Immature natural killer cell (primary cell): ENCODE data around the gene TEKTIP1. TPM values are rescaled to one million over a fixed set of nuclear protein-coding genes. Genes with fewer than 3 reads are reported as not detected.
"Not testable (repeated sequence)": the region's sequence is repeated elsewhere in the genome, so short reads cannot be mapped to it uniquely, and the experiment has no call there.

Source experiments
- DNase-seq, 3 donors: peaks; one replicate each; pipeline ENCODE4 v3.0.0; 2022; ENCODE audit warnings: mixed read lengths in 1 of 3
- H3K27ac Mint-ChIP-seq, 6 donors: one replicate each; pipeline ENCODE4 v1.8.0; 2020; ENCODE audit warnings: mixed read lengths in 6 of 6, mild to moderate bottlenecking in 5 of 6, inconsistent platforms in 4 of 6, moderate library complexity in 3 of 6
- H3K27me3 Mint-ChIP-seq, 3 donors: one replicate each; pipeline ENCODE4 v1.8.0; 2020 to 2021; ENCODE audit warnings: low read depth in 3 of 3, mild to moderate bottlenecking in 3 of 3, mixed read lengths in 3 of 3, moderate library complexity in 3 of 3, inconsistent platforms in 1 of 3
- H3K36me3 Mint-ChIP-seq, 3 donors: one replicate each; pipeline ENCODE4 v1.8.0; 2020; ENCODE audit warnings: mixed read lengths in 3 of 3, inconsistent platforms in 2 of 3, mild to moderate bottlenecking in 2 of 3
- H3K4me1 Mint-ChIP-seq, 2 donors: one replicate each; pipeline ENCODE4 v1.8.0; 2020; ENCODE audit warnings: inconsistent platforms in 2 of 2, mild to moderate bottlenecking in 2 of 2, mixed read lengths in 2 of 2, moderate library complexity in 1 of 2
- H3K4me3 Mint-ChIP-seq, 5 donors: one replicate each; pipeline ENCODE4 v1.8.0; 2020; ENCODE audit warnings: mild to moderate bottlenecking in 5 of 5, mixed read lengths in 5 of 5, inconsistent platforms in 3 of 5, moderate library complexity in 3 of 5
- H3K9me3 Mint-ChIP-seq, 6 donors: one replicate each; pipeline ENCODE4 v1.8.0; 2020; ENCODE audit warnings: mild to moderate bottlenecking in 6 of 6, mixed read lengths in 6 of 6, inconsistent platforms in 4 of 6, moderate library complexity in 3 of 6
- polyA plus RNA-seq, 3 donors: library from polyadenylated mRNA; unstranded; fragments of 300-500 nt; fragmentation: Illumina TruSeq; gene quantifications; one replicate each; pipeline ENCODE4 v1.2.3, GENCODE V29; 2021

TEKTIP1 gene
- polyA plus RNA-seq, 3 donors from 2014 or later = not detected

DNA sequence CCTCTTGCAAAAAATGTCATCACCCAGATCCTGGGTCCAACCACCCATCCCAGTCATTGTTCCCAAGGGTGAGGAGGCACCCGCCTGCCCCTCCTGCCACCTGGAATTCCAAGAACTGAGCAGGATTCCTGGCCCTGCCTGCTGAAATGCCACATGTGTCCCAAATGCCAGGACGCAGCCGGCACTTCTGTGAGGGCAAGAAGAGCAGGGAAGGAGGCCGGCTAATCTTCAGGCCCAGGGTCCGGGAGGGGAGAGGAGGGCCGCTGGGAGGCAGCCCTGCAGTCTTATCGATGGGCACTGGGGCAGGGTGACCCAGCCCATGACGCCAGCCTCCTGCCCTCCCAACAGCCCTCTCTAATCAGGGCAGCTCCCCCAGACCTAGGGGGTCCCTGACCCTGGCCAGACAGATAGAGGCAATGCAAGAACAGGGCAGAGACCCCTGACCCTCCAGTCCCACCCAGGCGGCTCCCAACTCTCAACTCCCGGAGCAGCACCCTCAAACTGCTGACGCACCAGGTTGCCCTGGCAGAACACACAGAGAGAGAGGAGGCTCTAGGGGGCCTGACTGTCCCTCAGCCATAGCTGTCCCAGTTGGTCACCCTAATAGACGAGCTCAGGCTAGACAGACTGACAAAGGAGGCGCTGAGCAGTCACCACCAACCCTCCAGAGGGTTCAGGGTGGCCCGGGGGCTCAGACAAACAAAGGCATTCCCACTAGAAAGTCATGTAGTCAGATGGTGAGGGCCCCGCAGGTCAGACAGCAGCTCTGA is 16.9 kb downstream of the TEKTIP1 start:
- H3K4me3 Mint-ChIP-seq = peak overlapping the region; percentile 88 to 98 (median 94)
- H3K27ac Mint-ChIP-seq = peak overlapping the region in 5 of 6 donors; percentile 73 to 91 (median 84)
- no peaks in the 10 kb centered on the region for H3K36me3 Mint-ChIP-seq
- peaks cover 6 to 13% (median 6%) of the 10 kb centered on the region in 3 donors for H3K27me3 Mint-ChIP-seq
- peaks cover 34 to 36% of the 10 kb centered on the region in 2 donors for H3K4me1 Mint-ChIP-seq
- DNase-seq = no peak
- no peaks in the 10 kb centered on the region for H3K9me3 Mint-ChIP-seq

- Mint-ChIP-seq H3K36me3 (no peaks in the 10 kb centered on the region), H3K4me1 (peaks cover 34 to 36% of the 10 kb centered on the region in 2 donors), H3K27ac (peak overlapping the region; percentile 68 to 91 (median 85)), H3K9me3 (no peaks in the 10 kb centered on the region), H3K4me3 (peak overlapping the region; percentile 88 to 98 (median 94)), H3K27me3 (peaks cover 6 to 13% (median 6%) of the 10 kb centered on the region in 3 donors)
- DNase-seq = no peak
Observed at GRCh38 chr19:3556423-3556977, 17.5 kb downstream of the TEKTIP1 start.

DNA sequence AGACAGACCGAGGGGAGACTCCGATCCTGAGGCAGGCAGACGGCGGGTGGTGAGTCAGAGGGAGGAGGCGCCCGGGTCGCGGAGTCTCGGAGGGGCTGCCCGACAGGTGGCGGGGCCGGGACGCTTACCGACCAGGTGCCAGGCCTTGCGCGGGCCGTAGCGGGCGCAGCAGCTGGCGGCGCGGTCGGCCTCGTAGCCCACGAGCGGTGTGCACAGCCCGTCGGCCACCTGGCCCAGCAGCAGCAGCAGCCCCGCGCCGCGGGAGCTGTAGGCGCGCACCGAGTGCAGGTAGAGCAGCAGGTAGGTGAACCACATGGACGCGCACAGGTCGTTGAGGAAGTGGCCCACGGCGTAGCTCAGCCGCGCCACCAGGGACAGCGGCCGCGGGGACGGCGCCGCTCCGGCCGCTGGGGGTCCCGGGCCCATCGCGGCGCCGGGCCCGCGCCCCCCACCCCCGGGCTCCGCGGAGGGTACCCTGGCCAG is 18.0 kb downstream of the TEKTIP1 start:
- no peaks in the 10 kb centered on the region for H3K9me3 Mint-ChIP-seq
- H3K4me1 Mint-ChIP-seq = peaks cover 34% of the 10 kb centered on the region in 2 donors
- H3K27me3 Mint-ChIP-seq = peaks cover 6 to 13% (median 6%) of the 10 kb centered on the region in 3 donors
- peak overlapping the region; percentile 68 to 91 (median 85) for H3K27ac Mint-ChIP-seq
- DNase-seq = peak; percentile 48 to 51 (median 49)
- no peaks in the 10 kb centered on the region for H3K36me3 Mint-ChIP-seq
- peak overlapping the region; percentile 88 to 98 (median 94) for H3K4me3 Mint-ChIP-seq

GRCh38 chr19:3557461-3558248 is 18.7 kb downstream of the TEKTIP1 start, which contains the start of gene MFSD12:
MFSD12 (minus strand) TSS chr19:3557586; CDS start chr19:3557403, 183 bp downstream.
- Mint-ChIP-seq H3K27me3 (peaks cover 6 to 13% (median 6%) of the 10 kb centered on the region in 3 donors), H3K9me3 (no peaks in the 10 kb centered on the region), H3K36me3 (no peaks in the 10 kb centered on the region), H3K4me3 (peak within 1 kb of the TSS; percentile 88 to 98 (median 94)), H3K27ac (peak within 1 kb of the TSS; percentile 78 to 92 (median 88)), H3K4me1 (peaks cover 34% of the 10 kb centered on the region in 2 donors)
- peak; percentile 92 to 94 (median 93) for DNase-seq

GRCh38 chr19:3563709-3564524 is 24.9 kb downstream of the TEKTIP1 start:
- no peaks in the 10 kb centered on the region for H3K36me3 Mint-ChIP-seq
- H3K4me3 Mint-ChIP-seq = no peak overlapping the region
- H3K4me1 Mint-ChIP-seq = no peaks in the 10 kb centered on the region
- H3K27ac Mint-ChIP-seq = no peak overlapping the region
- no peaks in the 10 kb centered on the region for H3K9me3 Mint-ChIP-seq
- H3K27me3 Mint-ChIP-seq = no peaks in the 10 kb centered on the region
- no peak for DNase-seq

DNA sequence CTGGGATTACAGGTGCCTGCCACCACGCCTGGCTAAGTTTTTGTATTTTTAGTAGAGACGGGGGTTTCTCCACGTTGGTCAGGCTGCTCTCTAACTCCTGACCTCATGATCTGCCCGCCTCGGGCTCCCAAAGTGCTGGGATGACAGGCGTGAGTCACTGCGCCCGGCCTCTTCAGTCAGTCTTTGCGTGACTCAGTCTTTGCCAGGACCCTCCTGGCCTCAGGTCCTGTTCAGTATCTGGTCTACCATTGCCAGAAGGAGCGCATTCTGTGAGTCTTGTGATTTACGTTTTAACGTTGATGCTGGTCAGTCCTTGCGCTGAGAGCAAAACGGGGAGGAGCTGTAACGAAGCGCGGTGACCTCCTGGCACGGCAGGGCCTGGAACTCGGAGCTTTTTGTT is 26.2 kb downstream of the TEKTIP1 start:
- Mint-ChIP-seq H3K9me3 (no peaks in the 10 kb centered on the region), H3K4me3 (no peak overlapping the region), H3K27me3 (no peaks in the 10 kb centered on the region), H3K36me3 (no peaks in the 10 kb centered on the region), H3K27ac (no peak overlapping the region), H3K4me1 (no peaks in the 10 kb centered on the region)
- DNase-seq = no peak

GRCh38 chr19:3570042-3570441 is 31.1 kb downstream of the TEKTIP1 start:
- not testable (repeated sequence) for H3K36me3 Mint-ChIP-seq, DNase-seq, H3K27me3 Mint-ChIP-seq, H3K9me3 Mint-ChIP-seq, H3K27ac Mint-ChIP-seq, H3K4me3 Mint-ChIP-seq
- peaks cover 9 to 11% of the 10 kb centered on the region in 2 donors for H3K4me1 Mint-ChIP-seq

DNA sequence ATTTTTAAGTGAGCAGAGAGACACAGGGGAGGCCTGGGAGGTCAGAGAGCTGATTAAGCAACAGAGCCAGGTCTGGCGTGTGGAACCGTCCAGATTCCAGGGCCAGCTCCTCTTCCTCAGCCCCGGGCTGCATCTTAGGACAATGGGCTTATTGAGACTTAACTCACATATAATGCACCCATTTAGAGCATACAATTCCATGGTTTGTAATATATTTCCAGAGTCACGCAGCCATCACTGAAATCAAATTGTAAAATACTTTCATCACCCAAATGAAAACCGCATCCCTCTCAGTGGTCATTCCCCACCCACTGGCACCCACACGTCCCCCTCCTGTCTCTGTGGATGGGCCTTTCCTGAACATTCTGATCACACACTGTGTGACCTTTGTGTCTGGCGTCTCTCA is 31.6 kb downstream of the TEKTIP1 start:
- Mint-ChIP-seq H3K4me3 (no peak overlapping the region), H3K9me3 (no peaks in the 10 kb centered on the region), H3K27ac (peak overlapping the region in 1 of 6 donors; percentile 58), H3K27me3 (peaks cover 0 to 8% (median 4%) of the 10 kb centered on the region in 3 donors), H3K4me1 (peaks cover 11 to 13% of the 10 kb centered on the region in 2 donors), H3K36me3 (peaks cover 0 to 6% (median 0%) of the 10 kb centered on the region in 3 donors)
- no peak for DNase-seq

DNA sequence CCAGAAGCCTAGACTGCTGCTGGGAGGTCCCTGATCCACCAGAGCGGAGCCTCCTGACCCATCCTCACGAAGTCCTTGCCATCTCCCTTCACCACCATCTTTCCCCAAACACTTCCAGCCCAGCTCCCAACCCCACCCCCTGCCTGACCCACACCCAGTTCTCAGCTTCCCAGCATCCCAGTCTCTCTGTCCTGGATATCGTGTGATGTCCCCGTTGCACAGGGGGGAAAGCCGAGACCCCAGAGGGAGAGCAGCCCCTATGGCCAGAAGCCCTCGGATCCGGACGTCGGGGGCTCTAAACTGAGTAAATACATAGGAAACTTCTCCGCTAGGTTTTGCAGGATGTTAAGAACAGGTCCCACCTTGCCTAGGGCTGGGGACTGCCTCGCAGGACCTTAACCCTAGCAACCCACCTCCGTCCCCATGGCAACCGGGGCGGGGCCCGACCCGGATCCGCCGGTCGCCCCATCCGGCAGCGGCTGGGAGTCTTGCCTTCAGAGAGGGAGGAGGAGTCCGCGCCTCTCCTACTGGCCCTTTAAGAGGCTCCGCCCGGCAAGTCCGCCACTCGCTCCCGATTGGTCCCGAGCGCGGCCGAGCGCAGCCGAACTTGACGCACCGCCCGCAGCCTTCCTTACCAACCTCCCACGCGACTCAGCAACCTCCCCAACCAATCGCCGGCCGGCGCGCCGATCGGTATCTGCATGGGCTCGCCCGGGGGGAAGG is 33.3 kb downstream of the TEKTIP1 start:
- Mint-ChIP-seq H3K4me1 (peaks cover 11 to 13% of the 10 kb centered on the region in 2 donors), H3K9me3 (no peaks in the 10 kb centered on the region), H3K27ac (peak overlapping the region in 4 of 6 donors; percentile 36 to 77 (median 61)), H3K27me3 (peaks cover 0 to 8% (median 4%) of the 10 kb centered on the region in 3 donors), H3K4me3 (peak overlapping the region; percentile 73 to 85 (median 79)), H3K36me3 (peaks cover 0 to 6% (median 0%) of the 10 kb centered on the region in 3 donors)
- peak; percentile 97 to 98 (median 98) for DNase-seq

DNA sequence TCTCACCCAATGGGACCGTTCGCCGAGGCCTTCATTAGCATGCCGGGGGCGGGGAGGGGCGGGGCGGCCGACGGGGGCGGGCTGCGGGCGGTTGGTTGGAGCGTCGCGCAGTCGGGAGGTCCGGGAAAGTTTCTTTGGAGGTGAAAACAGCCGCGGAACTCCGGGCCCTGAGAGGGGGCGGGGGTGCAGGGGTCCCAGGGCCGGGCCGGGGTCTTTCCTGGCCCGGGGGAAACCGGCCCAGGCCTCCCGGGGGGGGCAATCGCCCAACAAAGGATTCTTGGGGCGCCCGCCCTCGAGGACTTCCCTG is 33.8 kb downstream of the TEKTIP1 start, which contains the start of gene HMG20B:
Gene HMG20B (plus strand): TSS at position 90 of the 307 bp plus-strand sequence. CDS start 366 bp downstream, outside the sequence.
- no peak for DNase-seq
- Mint-ChIP-seq H3K4me1 (peaks cover 11 to 13% of the 10 kb centered on the region in 2 donors), H3K9me3 (no peaks in the 10 kb centered on the region), H3K27me3 (peaks cover 0 to 8% (median 4%) of the 10 kb centered on the region in 3 donors), H3K36me3 (peaks cover 0 to 6% (median 0%) of the 10 kb centered on the region in 3 donors), H3K4me3 (peak within 1 kb of the TSS; percentile 76 to 85 (median 81)), H3K27ac (peak within 1 kb of the TSS in 4 of 6 donors; percentile 36 to 84 (median 64))

DNA sequence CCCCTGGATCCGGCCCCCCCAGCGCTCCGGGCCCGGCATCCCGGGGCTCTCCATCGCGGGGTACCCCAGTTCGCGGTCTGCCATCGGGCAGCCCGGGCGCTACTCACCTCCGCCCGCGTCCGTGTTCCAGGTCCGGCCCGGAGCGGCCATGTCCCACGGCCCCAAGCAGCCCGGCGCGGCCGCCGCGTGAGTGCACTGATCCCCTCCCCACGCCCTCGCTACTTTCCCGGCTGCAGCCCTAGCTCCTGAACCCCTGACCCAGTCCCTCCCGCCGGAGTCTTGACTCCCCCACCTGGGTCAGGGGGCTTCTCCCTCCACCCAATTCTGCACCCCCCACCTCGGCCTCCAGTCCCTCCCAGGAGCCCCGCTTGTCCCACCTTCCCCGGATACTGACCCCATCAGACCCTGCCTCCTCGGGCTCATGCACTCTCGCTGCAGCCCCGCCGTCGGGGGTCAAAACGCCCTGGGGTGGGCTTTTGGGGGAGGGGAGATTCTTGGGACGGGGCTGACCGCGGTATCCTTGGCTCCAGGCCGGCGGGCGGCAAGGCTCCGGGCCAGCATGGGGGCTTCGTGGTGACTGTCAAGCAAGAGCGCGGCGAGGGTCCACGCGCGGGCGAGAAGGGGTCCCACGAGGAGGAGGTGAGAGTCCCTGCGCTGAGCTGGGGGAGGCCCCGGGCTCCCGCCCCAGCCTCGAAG is 34.3 kb downstream of the TEKTIP1 start:
- Mint-ChIP-seq H3K36me3 (peaks cover 0 to 6% (median 0%) of the 10 kb centered on the region in 3 donors), H3K27ac (peak overlapping the region in 2 of 6 donors; percentile 50 to 51), H3K4me3 (peak overlapping the region; percentile 76 to 85 (median 81)), H3K4me1 (peaks cover 11 to 13% of the 10 kb centered on the region in 2 donors), H3K27me3 (peaks cover 0 to 8% (median 4%) of the 10 kb centered on the region in 3 donors), H3K9me3 (no peaks in the 10 kb centered on the region)
- no peak for DNase-seq
